HG03139 (cell line): ENCODE measurements around the gene SOCS4.

ENCODE experiments used
- ATAC-seq: cut with Tn5 transposase; IDR thresholded peaks from one replicate; pipeline ENCODE4 v1.9.1; 2021; ENCODE audit not compliant: unreplicated experiment

SOCS4 gene

DNA sequence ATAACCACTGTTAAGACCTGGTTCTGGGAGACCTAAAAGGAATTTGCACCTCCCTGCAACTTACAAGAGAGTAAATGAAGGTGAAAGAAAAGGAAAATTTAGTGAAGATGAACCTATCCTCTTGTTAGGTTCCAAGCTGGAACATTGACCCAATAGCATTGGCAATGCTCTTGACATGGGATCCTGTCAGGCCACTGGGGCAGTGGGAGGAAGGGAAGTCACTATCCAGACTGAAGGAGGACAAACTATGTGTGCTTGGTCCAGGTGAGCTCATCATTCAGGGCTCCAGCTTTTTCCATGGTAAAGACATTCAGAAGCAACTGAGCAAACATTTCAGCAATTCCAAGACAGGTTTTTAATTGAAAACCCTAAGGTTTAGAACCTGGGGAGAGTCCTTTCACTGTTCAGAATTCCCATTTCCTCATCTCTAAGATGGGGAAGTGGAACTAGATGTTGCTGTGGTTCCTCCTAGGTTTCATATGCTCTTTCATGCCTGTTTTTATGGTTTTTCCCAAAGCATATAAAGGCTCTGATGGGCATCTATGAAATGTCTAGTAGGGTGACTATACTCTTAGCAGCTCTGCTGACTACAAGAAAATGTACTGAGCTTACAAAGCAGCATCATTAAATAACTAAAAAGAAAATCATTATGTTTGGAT lies 57.5 kb downstream of the SOCS4 start:
- no peak for ATAC-seq

DNA sequence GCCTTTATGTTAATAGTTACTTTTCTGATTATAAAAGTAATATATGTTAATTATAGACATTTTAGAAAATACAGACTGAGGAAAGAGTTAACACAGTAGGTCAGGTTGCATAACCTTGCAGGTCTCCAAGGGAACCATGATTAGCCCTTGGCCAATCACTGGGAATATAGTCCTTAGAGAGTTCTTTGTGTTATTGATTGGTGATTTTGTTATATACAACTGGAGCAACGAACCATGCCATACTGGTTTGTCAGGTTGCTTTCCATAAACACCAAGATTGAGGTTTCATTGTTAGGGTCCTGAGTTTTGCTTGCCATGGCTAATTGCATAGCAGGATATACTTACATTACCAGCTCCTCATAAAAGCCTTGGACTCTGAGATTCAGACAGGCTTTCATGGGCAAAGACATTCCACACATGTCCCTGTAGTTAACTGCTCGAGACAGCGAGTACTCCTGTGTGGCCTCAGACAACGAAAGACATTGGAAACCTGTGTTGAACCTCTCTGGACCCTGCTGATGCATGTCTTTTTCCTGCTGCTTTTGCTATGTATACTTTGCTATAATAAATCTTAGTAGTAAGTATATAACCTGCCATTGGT lies 58.1 kb downstream of the SOCS4 start:
- ATAC-seq: no peak

DNA sequence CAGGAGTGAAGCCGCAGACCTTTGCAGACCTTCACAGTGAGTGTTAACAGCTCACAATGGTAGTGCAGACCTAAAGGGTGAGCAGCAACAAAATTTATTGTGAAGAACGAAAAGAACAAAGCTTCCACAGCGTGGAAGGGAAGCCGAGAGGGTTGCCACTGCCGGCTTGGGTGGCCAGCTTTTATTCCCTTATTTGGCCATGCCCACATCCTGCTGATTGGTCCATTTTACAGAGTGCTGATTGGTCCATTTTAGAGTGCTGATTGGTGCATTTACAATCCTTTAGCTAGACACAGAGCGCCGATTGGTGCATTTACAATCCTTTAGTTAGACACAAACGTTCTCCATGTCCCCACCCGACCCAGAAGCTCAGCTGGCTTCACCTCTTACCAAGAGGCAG lies 59.9 kb downstream of the SOCS4 start:
- no peak for ATAC-seq

DNA sequence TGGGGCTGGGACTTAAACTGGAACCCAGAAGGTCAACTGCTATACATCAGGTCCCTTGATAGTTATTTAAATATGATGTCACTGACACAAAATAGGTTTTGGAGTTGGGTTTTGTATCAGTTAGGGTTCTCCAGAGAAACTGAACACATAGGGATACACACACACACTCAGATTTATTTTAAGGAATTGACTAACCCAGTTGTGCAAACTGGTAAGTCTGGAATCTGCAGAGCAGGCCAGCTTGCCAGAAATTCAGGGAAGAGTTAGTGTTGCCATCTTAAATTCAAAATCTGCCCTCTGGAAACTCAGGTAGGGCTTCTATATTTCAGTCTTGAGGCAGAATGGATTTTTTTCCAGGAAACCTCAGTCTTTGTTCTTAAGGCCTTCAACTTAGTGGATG lies 61.3 kb downstream of the SOCS4 start:
- no peak for ATAC-seq

DNA sequence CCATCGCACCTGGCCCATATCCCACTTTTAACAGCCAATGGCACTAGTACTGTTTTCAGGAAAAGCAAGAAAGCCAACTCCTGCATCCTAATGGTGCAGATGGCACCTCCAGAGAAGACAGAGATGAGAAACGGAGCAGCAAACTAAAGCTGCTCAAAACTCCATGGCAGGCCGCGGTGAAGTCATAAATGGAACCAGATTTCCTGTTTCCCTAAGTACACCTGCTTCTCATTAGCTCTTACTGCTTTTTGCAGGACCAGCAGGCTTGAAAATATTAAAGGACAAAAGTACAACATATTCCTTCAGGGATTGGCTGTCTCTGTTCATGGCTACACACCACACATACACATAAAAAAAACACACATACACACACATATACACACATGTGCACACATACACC lies 65.3 kb downstream of the SOCS4 start:
- no peak for ATAC-seq

DNA sequence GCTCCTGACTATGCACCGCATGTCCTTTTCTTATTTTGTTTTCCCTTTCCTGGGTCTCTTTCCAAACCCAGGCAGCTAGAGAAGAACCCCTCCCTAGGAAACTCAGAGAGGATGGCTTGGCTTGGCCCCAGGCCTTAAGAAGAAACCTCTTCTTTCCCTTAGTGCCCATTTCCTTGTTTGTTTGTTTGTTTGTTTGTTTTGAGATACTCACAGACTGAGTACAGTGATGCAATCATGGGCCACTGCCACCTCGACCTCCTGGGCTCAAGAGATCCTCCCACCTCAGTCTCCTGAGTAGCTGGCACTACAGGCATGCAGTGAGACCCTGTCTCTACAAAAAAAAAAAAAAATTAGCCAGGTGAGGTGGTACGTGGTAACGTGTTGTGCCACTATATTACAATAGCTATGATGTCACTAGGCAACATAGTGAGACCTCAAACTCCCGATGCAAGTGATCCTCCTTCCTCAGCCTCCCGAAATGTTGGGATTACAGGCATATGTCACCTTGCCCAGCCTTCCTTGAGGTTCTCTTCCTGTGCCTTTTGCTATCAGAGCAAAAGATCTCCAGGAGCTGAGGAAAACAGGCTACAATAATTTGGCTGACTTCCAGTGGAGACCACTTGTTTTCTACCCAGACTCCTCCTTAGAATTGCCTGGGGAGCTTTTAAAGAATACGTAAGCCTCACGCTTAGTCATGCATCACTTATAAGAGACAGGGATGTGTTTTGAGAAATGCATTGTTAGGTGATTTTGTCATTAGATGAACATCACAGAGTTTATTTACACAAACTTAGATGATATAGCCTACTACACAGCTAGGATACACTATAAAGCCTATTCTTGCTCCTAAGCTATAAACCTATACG lies 67.5 kb downstream of the SOCS4 start:
- no peak for ATAC-seq

DNA sequence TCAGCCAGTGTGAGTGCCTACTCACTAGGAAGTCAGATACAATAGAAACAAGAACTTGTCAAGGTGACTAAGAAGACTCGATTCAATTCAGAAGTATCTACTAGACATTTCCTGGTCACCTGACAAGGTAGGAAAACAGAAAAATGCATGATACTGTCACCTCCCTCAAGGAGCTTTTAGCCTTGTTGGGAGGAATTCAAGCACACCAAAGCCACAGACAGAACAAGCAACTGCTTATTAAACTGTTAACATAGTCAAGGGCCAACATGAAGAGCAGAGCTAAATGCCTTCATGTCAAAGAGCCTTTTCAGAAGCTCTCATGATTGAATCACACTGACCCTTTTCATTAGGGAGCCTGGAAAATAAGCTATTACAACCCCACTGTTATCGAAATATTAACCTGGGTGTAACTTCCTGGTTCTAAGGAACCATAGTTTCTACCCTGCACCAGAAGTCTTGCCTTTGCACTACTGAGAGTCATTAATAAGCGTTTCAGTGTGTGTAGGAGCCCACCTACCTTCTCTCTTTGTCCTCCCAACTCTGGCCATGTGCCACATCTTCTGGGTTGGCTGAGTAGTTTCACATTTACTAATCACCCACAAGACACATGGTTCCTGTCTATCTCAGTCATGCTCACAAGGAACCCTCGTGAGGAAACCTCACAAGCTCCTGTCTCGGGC lies 71.0 kb downstream of the SOCS4 start:
- ATAC-seq: peak; percentile 63

DNA sequence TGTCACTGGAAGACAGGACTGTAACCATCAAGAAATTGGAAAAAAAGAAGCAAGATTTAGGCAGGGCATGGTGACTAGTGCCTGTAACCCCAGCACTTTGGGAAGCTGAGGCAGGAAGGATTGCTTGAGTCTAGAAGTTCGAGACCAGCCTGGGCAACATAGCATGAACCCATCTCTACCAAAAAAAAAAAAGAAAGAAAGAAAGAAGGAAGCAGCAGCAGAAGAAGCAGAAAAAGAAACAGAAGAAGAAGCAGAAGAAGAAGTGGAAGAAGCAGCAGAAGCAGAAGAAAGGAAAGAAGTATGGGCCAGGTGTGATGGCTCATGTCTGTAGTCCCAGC lies 71.5 kb downstream of the SOCS4 start:
- no peak for ATAC-seq
